Neural cell (in vitro differentiated cells): Measurements from ENCODE around the gene SS18. TPM values are rescaled to one million over a fixed set of nuclear protein-coding genes. Genes with fewer than 3 reads are reported as not detected.

Source experiments
- H2AFZ ChIP-seq: fragments of 200-600, 300-800 bp; sonication (generic), shearing (Covaris generic); 2 replicates; pipeline ENCODE4 v1.6.0; 2014; ENCODE audit warnings: low read depth, mild to moderate bottlenecking, antibody characterized with exemption, low read length, moderate library complexity
- H3F3A ChIP-seq: fragments of 200-600 bp; shearing (Covaris generic); 2 replicates; pipeline ENCODE4 v1.6.1; 2016; ENCODE audit warnings: mild to moderate bottlenecking, moderate library complexity, mixed read lengths, antibody characterized with exemption, low read length; ENCODE audit not compliant: insufficient read depth, poor library complexity, severe bottlenecking
- H3K27ac ChIP-seq: fragments of 200-600, 300-800 bp; sonication (generic), shearing (Covaris generic); 2 replicates; pipeline ENCODE4 v1.5.1; 2014; ENCODE audit warnings: mild to moderate bottlenecking, low read length, moderate library complexity
- H3K27me3 ChIP-seq: fragments of 300-800, 200-600 bp; sonication (generic), shearing (Covaris generic); 2 replicates; pipeline ENCODE4 v1.6.0; 2014; ENCODE audit warnings: mild to moderate bottlenecking, low read depth, low read length, moderate library complexity; ENCODE audit not compliant: insufficient read depth
- H3K36me3 ChIP-seq: fragments of 300-800, 200-600 bp; sonication (generic), shearing (Covaris generic); 2 replicates; pipeline ENCODE4 v1.5.1; 2014; ENCODE audit warnings: mild to moderate bottlenecking, antibody characterized with exemption, low read length, moderate library complexity; ENCODE audit not compliant: insufficient read depth
- H3K4me2 ChIP-seq: fragments of 300-800, 200-600 bp; sonication (generic), shearing (Covaris generic); 2 replicates; pipeline ENCODE4 v1.6.0; 2014; ENCODE audit warnings: mild to moderate bottlenecking, low read length
- H3K4me3 ChIP-seq: fragments of 300-800, 200-600 bp; sonication (generic), shearing (Covaris generic); 2 replicates; pipeline ENCODE4 v1.5.1; 2014; ENCODE audit warnings: mild to moderate bottlenecking, low read length, moderate library complexity
- H3K79me2 ChIP-seq: fragments of 200-600 bp; shearing (Covaris generic); replicated peaks from 2 replicates; pipeline ENCODE4 v1.6.0; 2014; ENCODE audit warnings: mild to moderate bottlenecking, low read length, moderate library complexity; ENCODE audit not compliant: insufficient read depth
- H3K9ac ChIP-seq: fragments of 300-800, 200-600 bp; sonication (generic), shearing (Covaris generic); 2 replicates; pipeline ENCODE4 v1.6.1; 2016; ENCODE audit warnings: mild to moderate bottlenecking, low read length, mixed read lengths
- H3K9me2 ChIP-seq: fragments of 200-600 bp; shearing (Covaris generic); 2 replicates; pipeline ENCODE4 v1.6.1; 2016; ENCODE audit warnings: mild to moderate bottlenecking, low read length, mixed read lengths; ENCODE audit not compliant: insufficient read depth
- H3K9me3 ChIP-seq: fragments of 200-600, 300-800 bp; sonication (generic), shearing (Covaris generic); 2 replicates; pipeline ENCODE4 v1.6.1; 2016; ENCODE audit warnings: mild to moderate bottlenecking, mixed run types, low read length, moderate library complexity, mixed read lengths
- H4K20me1 ChIP-seq: fragments of 200-600 bp; shearing (Covaris generic); 2 replicates; pipeline ENCODE4 v1.6.1; 2016; ENCODE audit warnings: mild to moderate bottlenecking, mixed run types; ENCODE audit not compliant: insufficient read depth
- EP300 ChIP-seq: fragments of 450-650 bp; conservative IDR thresholded peaks from 2 replicates; pipeline ENCODE4 v1.6.1; 2014; ENCODE audit warnings: antibody characterized with exemption, mild to moderate bottlenecking, moderate library complexity; ENCODE audit not compliant: poor library complexity, severe bottlenecking
- EZH2 ChIP-seq: fragments of 200-600, 300-800 bp; shearing (Covaris generic), sonication (generic); IDR thresholded peaks from 2 replicates; pipeline ENCODE4 v1.6.1; 2014; ENCODE audit warnings: antibody characterized with exemption, low read length, borderline replicate concordance, mild to moderate bottlenecking; ENCODE audit not compliant: insufficient read depth, poor library complexity, severe bottlenecking
- MXI1 ChIP-seq: fragments of 450-650 bp; conservative IDR thresholded peaks from 2 replicates; pipeline ENCODE4 v1.6.1; 2014; ENCODE audit warnings: antibody characterized with exemption, mild to moderate bottlenecking; ENCODE audit not compliant: poor library complexity, severe bottlenecking
- POLR2AphosphoS5 ChIP-seq: IDR thresholded peaks from 2 replicates; pipeline ENCODE4 v1.6.1; 2012
- RAD21 ChIP-seq: fragments of 450-650 bp; conservative IDR thresholded peaks from 2 replicates; pipeline ENCODE4 v1.6.1; 2014; ENCODE audit warnings: antibody characterized with exemption, mild to moderate bottlenecking, moderate library complexity
- SMC3 ChIP-seq: fragments of 450-650 bp; conservative IDR thresholded peaks from 2 replicates; pipeline ENCODE4 v1.6.1; 2014; ENCODE audit warnings: antibody characterized with exemption, mild to moderate bottlenecking, moderate library complexity; ENCODE audit not compliant: poor library complexity
- TAF1 ChIP-seq: IDR thresholded peaks from 2 replicates; pipeline ENCODE4 v1.6.1; 2012; ENCODE audit warnings: low read depth
- polyA plus RNA-seq: library from polyadenylated mRNA; depleted of rRNA; stranded (reverse); fragments of >200 nt; gene quantifications from 2 replicates; pipeline ENCODE4 v1.2.3, GENCODE V29; 2014
- TF ChIP-seq, protein P1 (sequence below): fragments of 450-650 bp; IDR thresholded peaks from 2 replicates; pipeline ENCODE4 v1.5.1; 2014; ENCODE audit warnings: antibody characterized with exemption, mild to moderate bottlenecking, moderate library complexity; ENCODE audit not compliant: poor library complexity, severe bottlenecking
- TF ChIP-seq, protein P2 (sequence below): IDR thresholded peaks from 2 replicates; pipeline ENCODE4 v1.6.1; 2012; ENCODE audit warnings: borderline replicate concordance

The SS18 gene
- polyA plus RNA-seq, 1 donor from 2014 or later: 62.0 TPM

DNA sequence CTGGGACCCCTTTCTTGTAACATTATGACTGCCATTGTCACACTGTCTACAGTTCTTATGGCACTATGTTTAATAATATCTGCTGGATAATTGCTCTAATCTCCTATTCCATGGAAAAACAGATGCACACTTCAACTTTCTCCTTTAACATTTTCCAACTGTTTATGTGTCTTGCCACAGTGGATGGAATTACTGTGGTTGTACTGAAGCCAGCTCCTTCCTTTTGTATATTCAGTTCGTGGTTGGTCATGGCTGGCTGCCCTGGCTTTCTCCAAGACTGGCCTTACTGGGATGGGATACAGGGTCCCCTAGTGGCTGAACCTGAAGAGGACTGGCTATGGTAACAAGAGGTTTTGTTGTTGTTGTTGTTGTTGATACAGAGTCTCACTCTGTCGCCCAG, 113.9 kb downstream of the SS18 start:
- TF ChIP-seq EP300 (no peak), RAD21 (no peak), SMC3 (no peak), POLR2AphosphoS5 (no peak), MXI1 (no peak), EZH2 (no peak), TAF1 (no peak)
- TF ChIP-seq, protein P1, sequence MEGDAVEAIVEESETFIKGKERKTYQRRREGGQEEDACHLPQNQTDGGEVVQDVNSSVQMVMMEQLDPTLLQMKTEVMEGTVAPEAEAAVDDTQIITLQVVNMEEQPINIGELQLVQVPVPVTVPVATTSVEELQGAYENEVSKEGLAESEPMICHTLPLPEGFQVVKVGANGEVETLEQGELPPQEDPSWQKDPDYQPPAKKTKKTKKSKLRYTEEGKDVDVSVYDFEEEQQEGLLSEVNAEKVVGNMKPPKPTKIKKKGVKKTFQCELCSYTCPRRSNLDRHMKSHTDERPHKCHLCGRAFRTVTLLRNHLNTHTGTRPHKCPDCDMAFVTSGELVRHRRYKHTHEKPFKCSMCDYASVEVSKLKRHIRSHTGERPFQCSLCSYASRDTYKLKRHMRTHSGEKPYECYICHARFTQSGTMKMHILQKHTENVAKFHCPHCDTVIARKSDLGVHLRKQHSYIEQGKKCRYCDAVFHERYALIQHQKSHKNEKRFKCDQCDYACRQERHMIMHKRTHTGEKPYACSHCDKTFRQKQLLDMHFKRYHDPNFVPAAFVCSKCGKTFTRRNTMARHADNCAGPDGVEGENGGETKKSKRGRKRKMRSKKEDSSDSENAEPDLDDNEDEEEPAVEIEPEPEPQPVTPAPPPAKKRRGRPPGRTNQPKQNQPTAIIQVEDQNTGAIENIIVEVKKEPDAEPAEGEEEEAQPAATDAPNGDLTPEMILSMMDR: no peak
- TF ChIP-seq, protein P2, sequence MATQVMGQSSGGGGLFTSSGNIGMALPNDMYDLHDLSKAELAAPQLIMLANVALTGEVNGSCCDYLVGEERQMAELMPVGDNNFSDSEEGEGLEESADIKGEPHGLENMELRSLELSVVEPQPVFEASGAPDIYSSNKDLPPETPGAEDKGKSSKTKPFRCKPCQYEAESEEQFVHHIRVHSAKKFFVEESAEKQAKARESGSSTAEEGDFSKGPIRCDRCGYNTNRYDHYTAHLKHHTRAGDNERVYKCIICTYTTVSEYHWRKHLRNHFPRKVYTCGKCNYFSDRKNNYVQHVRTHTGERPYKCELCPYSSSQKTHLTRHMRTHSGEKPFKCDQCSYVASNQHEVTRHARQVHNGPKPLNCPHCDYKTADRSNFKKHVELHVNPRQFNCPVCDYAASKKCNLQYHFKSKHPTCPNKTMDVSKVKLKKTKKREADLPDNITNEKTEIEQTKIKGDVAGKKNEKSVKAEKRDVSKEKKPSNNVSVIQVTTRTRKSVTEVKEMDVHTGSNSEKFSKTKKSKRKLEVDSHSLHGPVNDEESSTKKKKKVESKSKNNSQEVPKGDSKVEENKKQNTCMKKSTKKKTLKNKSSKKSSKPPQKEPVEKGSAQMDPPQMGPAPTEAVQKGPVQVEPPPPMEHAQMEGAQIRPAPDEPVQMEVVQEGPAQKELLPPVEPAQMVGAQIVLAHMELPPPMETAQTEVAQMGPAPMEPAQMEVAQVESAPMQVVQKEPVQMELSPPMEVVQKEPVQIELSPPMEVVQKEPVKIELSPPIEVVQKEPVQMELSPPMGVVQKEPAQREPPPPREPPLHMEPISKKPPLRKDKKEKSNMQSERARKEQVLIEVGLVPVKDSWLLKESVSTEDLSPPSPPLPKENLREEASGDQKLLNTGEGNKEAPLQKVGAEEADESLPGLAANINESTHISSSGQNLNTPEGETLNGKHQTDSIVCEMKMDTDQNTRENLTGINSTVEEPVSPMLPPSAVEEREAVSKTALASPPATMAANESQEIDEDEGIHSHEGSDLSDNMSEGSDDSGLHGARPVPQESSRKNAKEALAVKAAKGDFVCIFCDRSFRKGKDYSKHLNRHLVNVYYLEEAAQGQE: no peak
- no peaks in the 10 kb centered on the region for H3K36me3 ChIP-seq
- no peak overlapping the region for H3K9ac ChIP-seq
- no peaks in the 10 kb centered on the region for H3K27me3 ChIP-seq
- no peak overlapping the region for H2AFZ ChIP-seq
- no peak overlapping the region for H3K4me2 ChIP-seq
- H3K79me2 ChIP-seq: no peaks in the 10 kb centered on the region
- no peak overlapping the region for H3K4me3 ChIP-seq
- no peaks in the 10 kb centered on the region for H3K9me2 ChIP-seq
- no peaks in the 10 kb centered on the region for H3F3A ChIP-seq
- H4K20me1 ChIP-seq: no peaks in the 10 kb centered on the region
- no peak overlapping the region for H3K27ac ChIP-seq
- H3K9me3 ChIP-seq: no peaks in the 10 kb centered on the region

DNA sequence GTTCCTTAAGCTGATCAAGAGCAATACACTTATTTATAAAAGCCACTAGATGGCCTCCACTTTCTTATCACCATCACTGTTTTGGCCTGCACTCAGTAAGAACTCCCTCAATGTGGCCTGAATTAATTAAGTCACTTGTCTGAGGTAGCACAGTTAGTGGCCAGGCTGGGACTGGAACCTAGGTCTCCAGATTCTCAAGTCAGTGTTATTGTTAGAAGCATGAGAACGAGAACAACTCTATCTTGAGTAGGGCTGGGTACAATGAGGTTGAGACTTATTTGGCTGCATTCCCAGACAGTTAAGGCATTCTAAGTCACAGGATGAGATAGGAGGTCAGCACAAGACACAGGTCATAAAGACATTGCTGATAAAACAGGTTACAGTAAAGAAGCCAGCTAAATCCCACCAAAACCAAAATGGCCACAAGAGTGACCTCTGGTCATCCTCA, 115.8 kb downstream of the SS18 start:
- Histone ChIP-seq H3K79me2 (no peaks in the 10 kb centered on the region), H3K4me2 (no peak overlapping the region), H3K4me3 (no peak overlapping the region), H3K36me3 (no peaks in the 10 kb centered on the region), H3K9me3 (no peaks in the 10 kb centered on the region), H3K9me2 (no peaks in the 10 kb centered on the region), H3K27ac (no peak overlapping the region), H3K27me3 (no peaks in the 10 kb centered on the region), H3F3A (no peaks in the 10 kb centered on the region), H2AFZ (no peak overlapping the region), H3K9ac (no peak overlapping the region), H4K20me1 (no peaks in the 10 kb centered on the region)
- TF ChIP-seq POLR2AphosphoS5: no peak
- TF ChIP-seq RAD21: no peak
- no peak for TF ChIP-seq MXI1
- TF ChIP-seq TAF1: no peak
- TF ChIP-seq EZH2: no peak
- no peak for TF ChIP-seq EP300
- TF ChIP-seq SMC3: no peak
- TF ChIP-seq, protein P2: no peak

Other genes with a start within 250 kb of the SS18 start
- gene PSMA8, start 43.3 kb upstream of the SS18 start, polyA plus RNA-seq: not detected in 2 replicates
- gene TAF4B, start 135.8 kb upstream of the SS18 start, polyA plus RNA-seq: 0.08 and 0.38 TPM in 2 replicates